ENCODE data around the gene KIF5B.

- TF ChIP-seq, protein P1, sequence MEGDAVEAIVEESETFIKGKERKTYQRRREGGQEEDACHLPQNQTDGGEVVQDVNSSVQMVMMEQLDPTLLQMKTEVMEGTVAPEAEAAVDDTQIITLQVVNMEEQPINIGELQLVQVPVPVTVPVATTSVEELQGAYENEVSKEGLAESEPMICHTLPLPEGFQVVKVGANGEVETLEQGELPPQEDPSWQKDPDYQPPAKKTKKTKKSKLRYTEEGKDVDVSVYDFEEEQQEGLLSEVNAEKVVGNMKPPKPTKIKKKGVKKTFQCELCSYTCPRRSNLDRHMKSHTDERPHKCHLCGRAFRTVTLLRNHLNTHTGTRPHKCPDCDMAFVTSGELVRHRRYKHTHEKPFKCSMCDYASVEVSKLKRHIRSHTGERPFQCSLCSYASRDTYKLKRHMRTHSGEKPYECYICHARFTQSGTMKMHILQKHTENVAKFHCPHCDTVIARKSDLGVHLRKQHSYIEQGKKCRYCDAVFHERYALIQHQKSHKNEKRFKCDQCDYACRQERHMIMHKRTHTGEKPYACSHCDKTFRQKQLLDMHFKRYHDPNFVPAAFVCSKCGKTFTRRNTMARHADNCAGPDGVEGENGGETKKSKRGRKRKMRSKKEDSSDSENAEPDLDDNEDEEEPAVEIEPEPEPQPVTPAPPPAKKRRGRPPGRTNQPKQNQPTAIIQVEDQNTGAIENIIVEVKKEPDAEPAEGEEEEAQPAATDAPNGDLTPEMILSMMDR (IDR thresholded peaks at IDR 0.05), result no peak
- no peak for TF ChIP-seq POLR2A (IDR thresholded peaks at IDR 0.05)
Measured at GRCh38 chr10:32059472-32059871, 3.2 kb upstream of the KIF5B start.
